ENCODE results near the gene SLC7A5. TPM values are rescaled to one million over a fixed set of nuclear protein-coding genes. Genes with fewer than 3 reads are reported as not detected.

Gene SLC7A5
- total RNA-seq, 6 experiments from 2014 or later: 112 to 133 (median 124) TPM

GRCh38 chr16:87849419-87850008 is 19.8 kb downstream of the SLC7A5 start:
- H3K27me3 Mint-ChIP-seq (ENCODE audit: insufficient read depth): peaks cover 3% of the 10 kb centered on the region
- H3K9me3 Mint-ChIP-seq: no peaks in the 10 kb centered on the region
- H3K36me3 Mint-ChIP-seq (ENCODE audit: low read depth): peaks cover 4% of the 10 kb centered on the region
- peaks cover 30% of the 10 kb centered on the region for H3K4me1 Mint-ChIP-seq (ENCODE audit: low read depth)
- H3K27ac Mint-ChIP-seq: no peak overlapping the region; the same call in 1 of the 2 replicates
- DNase-seq: no peak
- H3K4me3 Mint-ChIP-seq: no peak overlapping the region
- TF ChIP-seq, protein P1, sequence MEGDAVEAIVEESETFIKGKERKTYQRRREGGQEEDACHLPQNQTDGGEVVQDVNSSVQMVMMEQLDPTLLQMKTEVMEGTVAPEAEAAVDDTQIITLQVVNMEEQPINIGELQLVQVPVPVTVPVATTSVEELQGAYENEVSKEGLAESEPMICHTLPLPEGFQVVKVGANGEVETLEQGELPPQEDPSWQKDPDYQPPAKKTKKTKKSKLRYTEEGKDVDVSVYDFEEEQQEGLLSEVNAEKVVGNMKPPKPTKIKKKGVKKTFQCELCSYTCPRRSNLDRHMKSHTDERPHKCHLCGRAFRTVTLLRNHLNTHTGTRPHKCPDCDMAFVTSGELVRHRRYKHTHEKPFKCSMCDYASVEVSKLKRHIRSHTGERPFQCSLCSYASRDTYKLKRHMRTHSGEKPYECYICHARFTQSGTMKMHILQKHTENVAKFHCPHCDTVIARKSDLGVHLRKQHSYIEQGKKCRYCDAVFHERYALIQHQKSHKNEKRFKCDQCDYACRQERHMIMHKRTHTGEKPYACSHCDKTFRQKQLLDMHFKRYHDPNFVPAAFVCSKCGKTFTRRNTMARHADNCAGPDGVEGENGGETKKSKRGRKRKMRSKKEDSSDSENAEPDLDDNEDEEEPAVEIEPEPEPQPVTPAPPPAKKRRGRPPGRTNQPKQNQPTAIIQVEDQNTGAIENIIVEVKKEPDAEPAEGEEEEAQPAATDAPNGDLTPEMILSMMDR (IDR thresholded peaks at IDR 0.05): no peak

- TF ChIP-seq, protein P1 (IDR thresholded peaks at IDR 0.05): no peak
- H3K4me3 Mint-ChIP-seq: no peak overlapping the region
- DNase-seq: no peak
- peaks cover 27% of the 10 kb centered on the region for H3K4me1 Mint-ChIP-seq (ENCODE audit: low read depth)
- no peak overlapping the region for H3K27ac Mint-ChIP-seq
- peaks cover 5% of the 10 kb centered on the region for H3K27me3 Mint-ChIP-seq (ENCODE audit: insufficient read depth)
- peaks cover 4% of the 10 kb centered on the region for H3K36me3 Mint-ChIP-seq (ENCODE audit: low read depth)
- H3K9me3 Mint-ChIP-seq: no peaks in the 10 kb centered on the region
Observed at GRCh38 chr16:87848676-87849345, 20.5 kb downstream of the SLC7A5 start.

DNA sequence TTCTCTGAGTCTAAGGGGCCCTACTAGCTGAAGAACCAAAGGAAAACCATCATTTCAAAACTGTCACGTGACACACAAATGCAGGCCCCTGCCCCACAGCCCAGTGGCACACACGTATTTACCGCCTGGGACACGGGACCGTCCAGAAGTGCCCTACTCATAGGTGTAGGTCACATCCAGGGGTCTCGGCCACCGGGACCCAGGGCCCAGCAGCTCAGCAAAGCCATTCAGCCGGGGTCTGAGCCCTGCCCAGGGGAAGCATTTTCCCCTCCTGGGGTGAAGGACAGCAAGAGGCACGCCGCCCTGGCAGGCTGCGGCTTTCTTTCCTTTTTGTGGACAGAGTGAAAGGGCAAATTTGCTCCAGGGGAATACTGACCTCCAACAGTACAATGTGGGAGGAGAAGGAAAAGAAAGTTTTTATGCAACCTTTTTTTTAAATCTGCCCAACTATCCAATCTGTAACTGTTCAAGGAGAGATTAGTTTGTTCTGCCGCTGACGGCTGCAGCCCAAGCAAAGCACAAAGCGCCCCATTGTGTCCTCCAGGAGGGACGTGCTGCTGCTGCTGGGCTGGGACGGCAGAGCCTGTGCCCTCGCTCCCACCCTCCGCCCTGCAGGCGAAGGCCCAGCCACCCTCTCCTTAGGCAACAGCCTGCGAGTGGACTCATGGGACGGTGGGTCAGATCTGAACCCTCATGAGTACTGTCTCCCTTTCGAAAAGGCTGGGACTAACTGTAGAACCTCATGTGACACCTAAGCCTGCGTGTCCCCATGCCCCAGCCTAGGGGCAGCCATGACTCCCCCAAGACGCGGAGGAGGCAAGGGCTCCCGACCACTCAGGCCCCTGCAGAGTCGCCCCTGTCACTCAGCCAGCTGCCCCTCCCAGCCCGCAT is 21.3 kb downstream of the SLC7A5 start:
- no peak overlapping the region for H3K4me3 Mint-ChIP-seq
- DNase-seq: no peak
- H3K27me3 Mint-ChIP-seq (ENCODE audit: insufficient read depth): peaks cover 5% of the 10 kb centered on the region
- H3K4me1 Mint-ChIP-seq (ENCODE audit: low read depth): peaks cover 19% of the 10 kb centered on the region
- TF ChIP-seq, protein P1 (IDR thresholded peaks at IDR 0.05): no peak
- peaks cover 4% of the 10 kb centered on the region for H3K36me3 Mint-ChIP-seq (ENCODE audit: low read depth)
- H3K9me3 Mint-ChIP-seq: no peaks in the 10 kb centered on the region
- no peak overlapping the region for H3K27ac Mint-ChIP-seq

DNA sequence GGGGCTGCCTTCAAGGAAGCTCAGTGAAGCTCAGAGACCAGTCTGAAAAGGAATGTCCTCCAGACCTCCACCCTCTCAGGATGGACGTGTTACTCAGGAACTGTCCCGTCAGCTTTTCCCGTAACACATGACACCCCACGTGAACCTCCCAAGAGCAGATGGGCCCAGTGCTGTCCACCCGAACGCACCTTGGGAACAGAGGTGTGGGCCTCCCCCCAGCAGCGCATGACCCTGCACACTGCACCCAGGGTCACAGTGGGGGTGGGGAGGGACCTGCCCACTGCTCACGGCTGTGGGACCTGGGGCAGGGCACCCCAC is 21.9 kb downstream of the SLC7A5 start:
- Mint-ChIP-seq H3K27ac (no peak overlapping the region), H3K9me3 (no peaks in the 10 kb centered on the region), H3K4me3 (no peak overlapping the region), H3K27me3 (ENCODE audit: insufficient read depth) (peaks cover 5% of the 10 kb centered on the region; the same call in 1 of the 2 replicates), H3K4me1 (ENCODE audit: low read depth) (peaks cover 14% of the 10 kb centered on the region), H3K36me3 (ENCODE audit: low read depth) (no peaks in the 10 kb centered on the region)
- DNase-seq: no peak
- TF ChIP-seq, protein P1 (IDR thresholded peaks at IDR 0.05): no peak

- Mint-ChIP-seq H3K9me3 (no peaks in the 10 kb centered on the region), H3K4me3 (no peak overlapping the region), H3K27me3 (ENCODE audit: insufficient read depth) (peaks cover 5% of the 10 kb centered on the region; the same call in 1 of the 2 replicates), H3K4me1 (ENCODE audit: low read depth) (peaks cover 14% of the 10 kb centered on the region), H3K27ac (no peak overlapping the region), H3K36me3 (ENCODE audit: low read depth) (no peaks in the 10 kb centered on the region)
- TF ChIP-seq, protein P1 (IDR thresholded peaks at IDR 0.05): no peak
- DNase-seq: no peak
Observed at GRCh38 chr16:87846705-87847466, 22.4 kb downstream of the SLC7A5 start.
